ENCODE results near the gene TSKS. TPM values are rescaled to one million over a fixed set of nuclear protein-coding genes. Genes with fewer than 3 reads are reported as not detected.

TSKS gene
- total RNA-seq, 2 donors from 2014 or later: 0.57 to 1.9 TPM

- Mint-ChIP-seq H3K36me3 (no peaks in the 10 kb centered on the region), H3K27ac (no peak overlapping the region), H3K9me3 (no peaks in the 10 kb centered on the region)
- ATAC-seq: no peak
- no peak for DNase-seq (ENCODE audit: low spot score in 2 of 2)
Measured at GRCh38 chr19:49710372-49710951, 52.6 kb downstream of the TSKS start.

GRCh38 chr19:49705919-49706318 is 57.2 kb downstream of the TSKS start:
- ATAC-seq: no peak
- H3K9me3 Mint-ChIP-seq: no peaks in the 10 kb centered on the region
- no peaks in the 10 kb centered on the region for H3K36me3 Mint-ChIP-seq
- no peak for DNase-seq (ENCODE audit: low spot score in 2 of 2)
- H3K27ac Mint-ChIP-seq: no peak overlapping the region

GRCh38 chr19:49704888-49705642 is 58.0 kb downstream of the TSKS start:
- DNase-seq (ENCODE audit: low spot score in 2 of 2) (no peak), ATAC-seq (no peak)
- no peaks in the 10 kb centered on the region for H3K9me3 Mint-ChIP-seq
- no peaks in the 10 kb centered on the region for H3K36me3 Mint-ChIP-seq
- no peak overlapping the region for H3K27ac Mint-ChIP-seq

GRCh38 chr19:49701271-49701786 is 61.8 kb downstream of the TSKS start:
- no peaks in the 10 kb centered on the region for H3K36me3 Mint-ChIP-seq
- H3K27ac Mint-ChIP-seq: no peak overlapping the region
- ATAC-seq (peak; percentile 50 to 57), DNase-seq (ENCODE audit: low spot score in 2 of 2) (no peak)
- no peaks in the 10 kb centered on the region for H3K9me3 Mint-ChIP-seq

- Mint-ChIP-seq H3K36me3 (no peaks in the 10 kb centered on the region), H3K27ac (no peak overlapping the region), H3K9me3 (no peaks in the 10 kb centered on the region)
- peak; percentile 49 to 64 for ATAC-seq
- DNase-seq (ENCODE audit: low spot score in 2 of 2): no peak
Measured at GRCh38 chr19:49700563-49700962, 62.5 kb downstream of the TSKS start.

GRCh38 chr19:49699364-49699763 is 63.7 kb downstream of the TSKS start:
- DNase-seq (ENCODE audit: low spot score in 2 of 2) (no peak), ATAC-seq (no peak)
- H3K27ac Mint-ChIP-seq: no peak overlapping the region
- no peaks in the 10 kb centered on the region for H3K36me3 Mint-ChIP-seq
- H3K9me3 Mint-ChIP-seq: no peaks in the 10 kb centered on the region

- no peak for ATAC-seq
- Mint-ChIP-seq H3K27ac (no peak overlapping the region), H3K9me3 (no peaks in the 10 kb centered on the region), H3K36me3 (no peaks in the 10 kb centered on the region)
- DNase-seq (ENCODE audit: low spot score in 2 of 2): no peak
Measured at GRCh38 chr19:49696865-49697264, 66.2 kb downstream of the TSKS start.

GRCh38 chr19:49696115-49696514 is 67.0 kb downstream of the TSKS start:
- H3K36me3 Mint-ChIP-seq: no peaks in the 10 kb centered on the region
- H3K27ac Mint-ChIP-seq: no peak overlapping the region
- ATAC-seq (no peak), DNase-seq (ENCODE audit: low spot score in 2 of 2) (no peak)
- no peaks in the 10 kb centered on the region for H3K9me3 Mint-ChIP-seq

- DNase-seq (ENCODE audit: low spot score in 2 of 2): no peak
- H3K9me3 Mint-ChIP-seq: no peaks in the 10 kb centered on the region
- H3K36me3 Mint-ChIP-seq: no peaks in the 10 kb centered on the region
Measured at GRCh38 chr19:49692147-49692506, 71.0 kb downstream of the TSKS start.

GRCh38 chr19:49691243-49692146 is 71.6 kb downstream of the TSKS start:
- DNase-seq (ENCODE audit: low spot score in 2 of 2) (no peak), ATAC-seq (peak; percentile 27 to 31)
- peak overlapping the region; percentile 36 to 79 for H3K27ac Mint-ChIP-seq

More at GRCh38 chr19:49692147-49692506, 71.0 kb downstream of the TSKS start:
- no peak for ATAC-seq
- no peak overlapping the region for H3K27ac Mint-ChIP-seq

GRCh38 chr19:49690656-49691242 is 72.4 kb downstream of the TSKS start, which contains the start of gene CPT1C:
Gene CPT1C (plus strand): TSS chr19:49691116. CDS start chr19:49692253, 1,137 bp downstream.
- H3K9me3 Mint-ChIP-seq: no peaks in the 10 kb centered on the region
- peak; percentile 55 to 60 for ATAC-seq
- peak in 1 of 2 donors; percentile 64 for DNase-seq (ENCODE audit: low spot score in 2 of 2)

More at GRCh38 chr19:49691243-49692146, 71.6 kb downstream of the TSKS start:
- Mint-ChIP-seq H3K9me3 (no peaks in the 10 kb centered on the region), H3K36me3 (no peaks in the 10 kb centered on the region)

GRCh38 chr19:49690079-49690655 is 72.9 kb downstream of the TSKS start:
- Mint-ChIP-seq H3K27ac (peak overlapping the region in 1 of 2 donors; percentile 36), H3K9me3 (no peaks in the 10 kb centered on the region), H3K36me3 (peaks cover 7% of the 10 kb centered on the region in 2 donors)
- ATAC-seq: peak in 1 of 2 donors; percentile 10
- DNase-seq (ENCODE audit: low spot score in 2 of 2): no peak

More at GRCh38 chr19:49690656-49691242, 72.4 kb downstream of the TSKS start, which contains the start of gene CPT1C:
- Mint-ChIP-seq H3K36me3 (peaks cover under 1 to 2% of the 10 kb centered on the region in 2 donors), H3K27ac (peak within 1 kb of the TSS; percentile 36 to 79)

Other genes starting within 250 kb of the TSKS start
- gene RCN3, start 235.3 kb downstream of the TSKS start, total RNA-seq: 10 to 100 TPM in 1 of 2 donors, 1 to 10 TPM in 1; 5.4 to 13.0 TPM
- 10 to 100 TPM; 90.7 to 96.1 TPM for gene NOSIP, start 182.8 kb downstream of the TSKS start, total RNA-seq
- gene PRRG2, start 182.0 kb downstream of the TSKS start, total RNA-seq: 10 to 100 TPM in 1 of 2 donors, 1 to 10 TPM in 1; 2.3 to 10.8 TPM
- gene PRR12, start 172.1 kb downstream of the TSKS start, total RNA-seq: 10 to 100 TPM; 28.9 to 32.9 TPM
- 10 to 100 TPM in 1 of 2 donors, 1 to 10 TPM in 1; 6.0 to 12.9 TPM for gene RRAS, start 123.2 kb downstream of the TSKS start, total RNA-seq
- gene SCAF1, start 121.1 kb downstream of the TSKS start, total RNA-seq: 10 to 100 TPM; 49.8 to 57.4 TPM
- gene IRF3, start 97.4 kb downstream of the TSKS start, total RNA-seq: 100 to 1,000 TPM; 135 to 202 TPM
- 10 to 100 TPM; 69.6 to 93.4 TPM for gene BCL2L12, start 97.4 kb downstream of the TSKS start, total RNA-seq
- gene PRMT1, start 86.0 kb downstream of the TSKS start, total RNA-seq: 100 to 1,000 TPM; 248 to 309 TPM
- 1 to 10 TPM; 5.6 to 6.2 TPM for gene ADM5, start 73.7 kb downstream of the TSKS start, total RNA-seq
- gene CPT1C, start 72.2 kb downstream of the TSKS start, total RNA-seq: 1 to 10 TPM; 4.1 to 4.3 TPM
- 100 to 1,000 TPM in 1 of 2 donors, 10 to 100 TPM in 1; 79.0 to 137 TPM for gene AP2A1, start 3.7 kb upstream of the TSKS start, total RNA-seq
- 10 to 100 TPM; 14.8 to 24.8 TPM for gene FUZ, start 50.0 kb upstream of the TSKS start, total RNA-seq
- 10 to 100 TPM; 58.4 to 68.2 TPM for gene MED25, start 55.0 kb upstream of the TSKS start, total RNA-seq
- gene PTOV1, start 87.9 kb upstream of the TSKS start, total RNA-seq: 100 to 1,000 TPM; 110 TPM
- gene PNKP, start 104.3 kb upstream of the TSKS start, total RNA-seq: 100 to 1,000 TPM in 1 of 2 donors, 10 to 100 TPM in 1; 90.6 to 119 TPM
- gene AKT1S1, start 114.0 kb upstream of the TSKS start, total RNA-seq: 10 to 100 TPM; 16.9 to 34.4 TPM
- gene TBC1D17, start 114.4 kb upstream of the TSKS start, total RNA-seq: 10 to 100 TPM; 28.8 to 53.0 TPM
- 10 to 100 TPM in 1 of 2 donors, 1 to 10 TPM in 1; 6.3 to 11.1 TPM for gene IL4I1, start 133.6 kb upstream of the TSKS start, total RNA-seq
- gene ATF5, start 165.9 kb upstream of the TSKS start, total RNA-seq: 10 to 100 TPM in 1 of 2 donors, 1 to 10 TPM in 1; 7.7 to 13.2 TPM
- 100 to 1,000 TPM in 1 of 2 donors, 10 to 100 TPM in 1; 82.5 to 109 TPM for gene NUP62, start 166.2 kb upstream of the TSKS start, total RNA-seq
- not detected for gene SIGLEC11, start 197.9 kb upstream of the TSKS start, total RNA-seq